Fibroblast of skin of left quadriceps (primary cell): ENCODE measurements around the gene METTL21A.
"Not testable (repeated sequence)": the region's sequence is repeated elsewhere in the genome, so short reads cannot be mapped to it uniquely, and the experiment has no call there.

Experiments used
- DNase-seq, 2 experiments: peaks; one replicate each; pipeline ENCODE4 v3.0.0-alpha.2; 2013; ENCODE audit warnings: low read depth in 2 of 2

The METTL21A gene

DNA sequence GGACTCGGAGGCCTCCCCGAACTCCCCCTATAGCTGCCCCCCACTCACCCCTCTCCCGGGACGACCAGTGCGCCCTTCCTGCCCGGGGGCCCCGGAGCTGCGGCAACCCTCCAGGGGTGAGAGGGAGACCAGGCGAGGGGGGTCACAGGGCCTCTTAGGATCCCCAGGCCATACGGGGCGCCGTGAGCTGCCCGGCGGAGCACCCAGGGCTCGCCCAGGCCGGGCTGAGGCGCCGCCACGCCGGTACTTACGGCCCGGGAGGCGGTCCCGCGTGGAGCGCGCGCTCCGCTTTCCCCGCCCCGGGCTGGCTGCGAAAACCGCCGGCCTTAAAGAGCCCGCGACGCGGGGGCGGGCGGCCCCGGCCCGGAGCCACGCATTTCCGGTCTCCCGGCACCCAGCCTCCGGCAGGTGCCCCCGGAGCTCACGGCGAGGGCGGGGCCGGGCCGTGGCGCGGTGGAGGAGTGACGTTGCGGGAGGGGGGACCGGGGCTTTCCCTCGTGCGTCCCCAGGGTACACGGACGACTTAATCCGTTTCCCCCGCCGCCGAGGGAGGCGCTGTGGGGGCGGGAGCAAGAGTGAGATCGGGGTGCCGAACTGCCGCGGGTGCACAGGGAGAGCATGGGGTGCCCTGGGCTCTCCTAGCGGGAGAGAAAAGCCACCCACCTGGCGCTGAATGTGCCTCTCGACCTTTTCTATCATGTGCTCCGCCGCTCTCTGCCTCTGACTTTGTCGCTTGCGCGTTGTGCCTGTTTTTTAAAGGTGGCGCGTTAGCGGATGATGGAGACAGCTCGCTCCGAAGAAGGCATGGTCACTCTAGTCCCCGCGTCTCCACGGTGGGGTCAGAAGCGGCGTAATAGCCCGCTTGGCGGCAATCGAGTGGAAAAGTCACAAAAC lies at the start of gene METTL21A:
Gene METTL21A, minus strand, starts transcription at position 381 of the 894 bp plus-strand sequence. CDS start 1,019 bp downstream, outside the sequence.
- peak; percentile 63 to 68 for DNase-seq

DNA sequence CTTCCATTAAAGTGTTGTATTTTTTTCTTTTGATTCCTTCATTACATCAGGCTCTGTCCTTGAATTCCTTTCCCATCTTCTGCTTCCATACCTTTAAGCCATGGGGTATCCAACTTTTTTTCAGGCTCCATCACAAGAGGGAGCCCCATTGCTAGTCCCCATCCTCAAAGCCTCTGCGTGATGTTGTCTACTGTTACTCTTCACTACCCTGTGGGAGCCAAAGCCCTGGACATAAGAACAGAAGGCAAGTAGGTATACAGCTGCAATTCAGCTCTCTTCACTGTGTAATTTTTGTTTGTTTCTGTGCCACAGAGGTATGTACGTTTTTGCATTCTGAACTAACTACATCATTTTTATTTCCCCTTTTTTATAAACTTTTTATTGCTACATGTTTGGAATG lies 49.6 kb upstream of the METTL21A start:
- no peak for DNase-seq

DNA sequence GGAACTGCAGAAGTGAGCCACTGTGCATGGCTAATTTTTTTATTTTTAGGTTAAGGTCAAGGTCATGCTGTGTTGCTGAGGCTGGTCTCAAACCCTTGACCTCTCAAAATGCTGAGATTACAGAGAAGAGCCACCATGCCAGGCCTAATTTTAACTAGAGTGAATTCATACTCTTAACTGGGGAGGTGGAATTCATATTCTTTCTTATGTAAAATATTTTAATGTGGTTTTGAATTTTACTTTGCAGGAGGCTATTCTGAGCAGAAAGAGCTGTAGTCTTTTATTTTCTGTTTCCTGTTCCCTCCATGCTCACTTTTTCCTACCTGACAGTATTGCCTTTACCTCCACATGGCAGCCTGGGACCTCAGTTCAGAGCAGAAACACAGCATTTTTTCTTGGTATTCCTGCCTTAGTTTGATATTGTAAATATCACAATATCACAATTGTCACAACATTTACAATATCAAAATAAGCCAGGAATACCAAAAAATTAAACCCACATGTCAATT lies 49.1 kb upstream of the METTL21A start:
- DNase-seq = no peak

- DNase-seq = no peak
These were observed 48.2 kb upstream of the METTL21A start for GRCh38 chr2:207673431-207673830.

GRCh38 chr2:207670887-207671286 lies 45.7 kb upstream of the METTL21A start:
- no peak for DNase-seq

GRCh38 chr2:207663870-207664545 lies 38.8 kb upstream of the METTL21A start:
- DNase-seq = no peak

DNA sequence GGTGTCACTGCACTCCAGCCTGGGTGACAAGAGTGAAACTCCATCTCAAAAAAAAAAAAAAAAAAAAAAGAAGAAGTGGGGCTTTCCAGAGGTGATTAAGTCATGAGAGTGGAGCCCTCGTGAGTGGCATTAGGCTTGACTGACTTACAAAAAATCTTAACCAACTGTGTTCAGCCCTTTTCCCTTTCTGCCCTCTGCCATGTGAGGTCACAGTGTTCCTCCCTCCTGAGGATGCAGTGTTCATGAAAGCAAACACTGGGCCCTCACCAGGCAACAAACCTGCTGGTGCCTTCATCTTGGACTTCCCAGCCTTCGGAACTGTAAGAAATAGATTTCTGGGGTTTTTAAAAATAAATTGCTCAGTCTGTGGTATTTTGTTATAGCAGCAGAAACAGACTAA lies 37.0 kb upstream of the METTL21A start:
- DNase-seq = no peak

GRCh38 chr2:207660994-207661393 lies 35.8 kb upstream of the METTL21A start:
- no peak for DNase-seq

DNA sequence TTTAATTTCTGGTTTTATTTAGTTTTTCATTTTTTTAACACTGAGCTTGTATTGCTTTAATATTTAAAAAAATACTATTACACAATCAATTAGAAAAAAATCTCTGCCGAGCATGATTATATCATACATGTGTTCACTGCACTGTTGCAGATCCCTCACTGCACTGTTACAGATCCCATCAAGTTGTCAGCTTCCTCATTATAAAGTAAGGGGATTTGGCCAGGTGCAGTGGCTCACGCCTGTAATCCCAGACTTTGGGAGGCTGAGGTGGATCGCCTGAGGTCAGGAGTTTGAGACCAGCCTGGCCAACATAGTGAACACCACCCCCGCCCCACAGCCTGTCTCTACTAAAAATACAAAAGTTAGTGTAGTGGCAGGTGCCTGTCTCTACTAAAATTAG lies 33.0 kb upstream of the METTL21A start:
- no peak for DNase-seq

DNA sequence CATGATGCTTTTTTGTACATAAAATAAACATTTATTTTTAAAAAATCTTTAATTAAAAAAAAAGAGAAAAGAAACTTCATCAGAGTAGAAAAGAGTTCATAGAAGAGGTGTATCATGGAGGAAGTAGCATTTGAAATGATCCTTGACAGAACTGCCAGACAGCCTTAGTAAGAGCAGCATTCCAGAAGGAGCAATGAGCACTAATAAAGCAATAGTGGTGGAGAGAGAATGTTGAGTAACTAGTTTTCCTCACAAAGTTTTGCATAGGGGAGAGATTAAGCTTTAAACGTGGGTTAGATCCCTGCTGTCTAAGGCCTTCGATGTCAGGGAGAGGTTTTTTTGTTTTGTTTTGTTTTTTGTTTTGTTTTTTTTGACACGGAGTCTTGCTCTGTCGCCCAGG lies 29.8 kb upstream of the METTL21A start:
- DNase-seq = no peak

DNA sequence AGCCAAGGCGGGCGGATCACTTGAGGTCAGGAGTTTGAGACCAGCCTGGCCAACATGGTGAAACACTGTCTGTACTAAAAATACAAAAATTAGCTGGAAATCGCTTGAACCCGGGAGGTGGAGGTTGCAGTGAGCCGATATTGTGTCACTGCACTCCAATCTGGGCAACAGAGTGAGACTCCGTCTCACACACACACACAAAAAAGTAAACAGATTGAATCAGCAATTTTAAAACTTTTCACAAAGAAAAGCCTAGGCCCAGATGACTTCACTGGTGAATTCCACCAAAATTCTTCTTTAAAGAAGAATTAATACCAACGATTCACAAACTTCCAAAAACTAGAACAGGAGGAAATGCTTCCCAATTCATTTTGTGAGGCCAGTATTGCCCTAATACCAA lies 21.4 kb upstream of the METTL21A start:
- DNase-seq = not testable (repeated sequence)

- DNase-seq = no peak
These were observed 18.7 kb upstream of the METTL21A start for GRCh38 chr2:207643892-207644291.

- no peak for DNase-seq
These were observed 15.5 kb upstream of the METTL21A start for GRCh38 chr2:207640661-207641060.

GRCh38 chr2:207640160-207640559 lies 15.0 kb upstream of the METTL21A start:
- DNase-seq = no peak

- DNase-seq = not testable (repeated sequence)
These were observed 14.1 kb upstream of the METTL21A start for GRCh38 chr2:207639288-207639687.

DNA sequence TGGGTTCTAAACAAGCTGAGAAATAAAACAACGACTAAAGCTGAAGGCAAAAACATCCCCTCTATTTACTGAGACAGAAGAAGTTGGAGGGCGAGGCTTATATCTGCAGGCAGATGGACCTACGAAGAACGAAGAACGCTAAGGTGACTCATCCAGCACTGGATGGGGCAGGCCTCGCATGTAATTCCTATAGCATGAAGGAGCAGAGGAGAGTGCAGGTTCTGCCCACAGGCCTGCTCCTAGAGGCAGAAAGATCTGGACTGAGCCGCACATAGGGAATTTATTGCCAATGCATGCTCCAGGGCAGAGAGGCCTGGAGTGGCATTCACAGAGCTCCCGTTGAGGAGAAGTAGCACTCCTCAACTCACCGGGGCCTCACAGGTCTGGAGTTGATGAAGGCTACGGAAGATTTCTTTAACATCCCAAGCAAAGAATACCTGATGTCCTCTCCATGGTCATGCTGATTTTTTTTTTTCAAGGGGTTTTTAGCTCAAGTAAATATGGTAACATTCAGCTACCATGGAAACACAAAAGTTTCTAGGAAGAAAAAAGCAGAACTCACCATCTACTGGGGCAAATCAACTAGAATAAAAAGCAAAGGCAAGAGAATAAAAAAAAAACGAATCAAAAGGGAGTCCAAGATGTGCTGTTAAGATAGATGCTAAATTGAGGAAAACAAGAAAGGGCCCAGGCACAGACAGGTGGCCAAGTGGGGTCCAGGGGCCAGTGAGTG lies 10.4 kb upstream of the METTL21A start:
- DNase-seq = no peak

DNA sequence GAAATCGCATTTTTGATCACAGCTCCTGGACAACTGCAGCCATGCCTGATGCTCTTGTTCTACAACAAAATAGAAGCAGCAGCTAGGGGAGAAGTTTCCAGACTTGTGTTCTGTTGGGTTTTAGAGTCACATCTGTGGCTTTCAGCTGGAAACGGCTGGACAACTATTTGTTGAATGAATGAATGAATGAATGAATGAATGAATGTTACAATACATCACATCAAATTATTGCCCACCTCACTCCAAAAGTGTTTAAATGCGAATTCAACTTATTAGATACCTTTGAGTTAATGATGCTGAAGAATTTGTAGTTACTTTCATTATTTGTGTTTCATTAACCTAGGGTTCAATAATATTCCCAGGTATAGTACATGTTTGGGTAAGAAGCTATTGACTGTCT lies 8.5 kb upstream of the METTL21A start:
- DNase-seq = no peak

- peak in 1 of 2 experiments; percentile 20 for DNase-seq
These were observed 7.6 kb upstream of the METTL21A start for GRCh38 chr2:207632575-207633493.

- no peak for DNase-seq
These were observed 5.3 kb upstream of the METTL21A start for GRCh38 chr2:207630491-207630890.

DNA sequence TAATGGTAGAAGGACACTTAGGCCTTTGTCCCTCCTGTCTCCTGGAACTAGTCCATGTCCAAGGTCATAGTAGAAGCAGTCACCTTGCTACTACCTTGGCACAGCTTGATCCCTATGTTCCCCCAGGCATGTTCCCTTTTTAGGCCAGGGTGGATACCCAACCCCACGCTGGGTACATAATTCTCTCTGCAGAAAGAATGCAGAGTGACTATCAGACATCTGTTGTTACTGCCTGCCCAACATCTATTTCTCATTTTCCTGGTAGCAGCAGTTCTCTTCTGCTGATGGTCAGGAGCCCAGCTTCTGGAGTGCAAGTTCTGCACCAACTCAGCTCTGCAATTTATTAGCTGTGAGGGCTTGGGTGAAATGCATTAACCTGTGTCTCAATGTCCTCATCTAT lies 4.4 kb upstream of the METTL21A start:
- DNase-seq = no peak
